Measurements from ENCODE around the gene SDK1. TPM values are rescaled to one million over a fixed set of nuclear protein-coding genes. Genes with fewer than 3 reads are reported as not detected.

The SDK1 gene
- total and polyA plus RNA-seq, 7 experiments from 2014 or later = 0.07 to 2.5 (median 0.54) TPM

- Mint-ChIP-seq H3K27ac (no peak overlapping the region), H3K9me3 (no peaks in the 10 kb centered on the region), H3K4me3 (no peak overlapping the region), H3K27me3 (no peaks in the 10 kb centered on the region), H3K36me3 (peaks cover 0 to 3% (median 0%) of the 10 kb centered on the region in 5 donors), H3K4me1 (peaks cover 0 to 4% (median 0%) of the 10 kb centered on the region in 7 donors)
- Histone ChIP-seq H3K27me3 (ENCODE audit: control insufficient read depth in 2 of 2, insufficient read depth in 2 of 2, low read length in 2 of 2) (no peaks in the 10 kb centered on the region), H3K4me1 (ENCODE audit: control insufficient read depth in 2 of 2, insufficient read depth in 2 of 2, low read length in 2 of 2) (no peaks in the 10 kb centered on the region), H3K9me3 (ENCODE audit: control insufficient read depth in 2 of 3, low read length in 3 of 3) (no peaks in the 10 kb centered on the region), H3K36me3 (ENCODE audit: control insufficient read depth in 2 of 3, insufficient read depth in 3 of 3, low read length in 3 of 3) (no peaks in the 10 kb centered on the region), H3K27ac (ENCODE audit: low read depth, low read length) (no peak overlapping the region), H3K4me3 (ENCODE audit: low read length) (no peak overlapping the region)
- DNase-seq (no peak), ATAC-seq (no peak)
- ChIA-PET CTCF (no interaction called here), POLR2A (no interaction called here)
- intact Hi-C loops (cut with micrococcal nuclease) = no loop called here
These were observed 770.5 kb downstream of the SDK1 start for GRCh38 chr7:4071370-4072058.

DNA sequence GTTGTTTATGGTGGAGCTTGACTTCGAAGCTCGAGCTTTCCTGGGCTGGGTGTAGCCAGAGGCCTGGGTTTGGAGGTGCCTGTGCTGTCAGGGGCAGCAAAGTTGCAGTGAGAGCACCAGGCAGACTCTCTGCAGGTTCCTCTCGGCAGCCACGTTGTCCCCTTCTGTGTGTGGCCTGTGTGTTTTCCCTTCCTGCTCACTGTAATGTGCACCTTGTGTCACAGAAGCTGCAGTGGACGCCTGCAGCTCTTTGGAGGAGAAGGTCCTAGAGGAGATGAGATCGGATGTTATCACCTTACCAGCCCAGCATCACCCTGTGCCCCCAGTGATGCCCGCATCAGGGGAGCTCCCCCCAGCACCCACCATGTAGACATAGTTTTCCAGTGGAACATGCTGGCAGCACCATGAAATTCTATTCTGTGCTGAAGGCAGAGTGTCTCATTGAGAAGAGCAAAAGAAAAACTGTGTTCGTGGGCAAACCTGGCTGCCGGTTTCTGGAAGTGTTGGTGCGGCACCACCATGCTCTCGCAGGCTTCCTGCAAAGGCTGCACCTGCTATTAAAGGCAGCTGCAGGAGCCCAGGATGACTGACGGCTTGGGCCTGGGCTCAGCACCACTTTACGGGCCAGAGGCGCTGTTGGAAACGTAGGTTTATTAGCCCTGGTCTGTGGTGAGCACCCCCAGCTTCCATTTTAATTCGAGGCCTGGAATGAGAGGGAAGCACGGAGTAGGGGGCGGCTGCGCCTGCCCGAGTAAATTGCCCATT is 771.3 kb downstream of the SDK1 start:
- no peak overlapping the region for H3K4me3 ChIP-seq (ENCODE audit: low read length)
- POLR2A ChIA-PET = no interaction called here
- no peak overlapping the region for H3K27ac Mint-ChIP-seq
- H3K27me3 Mint-ChIP-seq = no peaks in the 10 kb centered on the region
- H3K9me3 Mint-ChIP-seq = peaks cover 0 to 3% (median 0%) of the 10 kb centered on the region in 11 donors
- H3K27me3 ChIP-seq (ENCODE audit: control insufficient read depth in 2 of 2, insufficient read depth in 2 of 2, low read length in 2 of 2) = no peaks in the 10 kb centered on the region
- no peak for DNase-seq
- peaks cover 0 to 4% (median 0%) of the 10 kb centered on the region in 7 donors for H3K4me1 Mint-ChIP-seq
- no peak overlapping the region for H3K27ac ChIP-seq (ENCODE audit: low read depth, low read length)
- intact Hi-C loops (cut with micrococcal nuclease) = no loop called here
- peaks cover 0 to 10% (median 2%) of the 10 kb centered on the region in 5 donors for H3K36me3 Mint-ChIP-seq
- H3K9me3 ChIP-seq (ENCODE audit: control insufficient read depth in 2 of 3, low read length in 3 of 3) = no peaks in the 10 kb centered on the region
- CTCF ChIA-PET = no interaction called here
- no peak for ATAC-seq
- H3K4me1 ChIP-seq (ENCODE audit: control insufficient read depth in 2 of 2, insufficient read depth in 2 of 2, low read length in 2 of 2) = no peaks in the 10 kb centered on the region
- no peak overlapping the region for H3K4me3 Mint-ChIP-seq
- no peaks in the 10 kb centered on the region for H3K36me3 ChIP-seq (ENCODE audit: control insufficient read depth in 2 of 3, insufficient read depth in 3 of 3, low read length in 3 of 3)

DNA sequence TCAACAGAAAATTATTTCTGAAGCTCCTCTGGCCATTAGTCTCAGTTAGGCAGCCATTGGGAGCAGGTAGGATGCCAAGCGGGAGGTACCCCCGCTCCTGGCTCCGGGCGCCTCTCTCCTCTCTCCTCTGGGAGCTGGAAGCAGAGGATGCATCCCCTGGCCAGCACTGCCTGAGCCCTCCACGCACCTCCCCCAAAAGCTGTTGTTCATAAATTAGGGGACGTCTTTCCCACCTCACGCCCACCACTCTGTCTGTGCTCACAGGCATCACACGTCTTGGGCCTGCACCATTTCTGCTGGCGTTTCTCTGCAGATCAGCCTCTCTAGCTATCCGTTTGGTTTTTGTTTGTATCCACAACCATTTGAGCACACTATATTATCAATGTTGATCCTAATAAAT is 772.0 kb downstream of the SDK1 start:
- Mint-ChIP-seq H3K9me3 (peaks cover 0 to 5% (median 0%) of the 10 kb centered on the region in 11 donors), H3K36me3 (peaks cover 0 to 13% (median 3%) of the 10 kb centered on the region in 5 donors), H3K27ac (no peak overlapping the region), H3K27me3 (no peaks in the 10 kb centered on the region), H3K4me1 (peaks cover 0 to 4% (median 0%) of the 10 kb centered on the region in 7 donors), H3K4me3 (no peak overlapping the region)
- ChIA-PET CTCF (no interaction called here), POLR2A (no interaction called here)
- DNase-seq = no peak
- Histone ChIP-seq H3K9me3 (ENCODE audit: control insufficient read depth in 2 of 3, low read length in 3 of 3) (no peaks in the 10 kb centered on the region), H3K27me3 (ENCODE audit: control insufficient read depth in 2 of 2, insufficient read depth in 2 of 2, low read length in 2 of 2) (no peaks in the 10 kb centered on the region), H3K4me3 (ENCODE audit: low read length) (no peak overlapping the region), H3K36me3 (ENCODE audit: control insufficient read depth in 2 of 3, insufficient read depth in 3 of 3, low read length in 3 of 3) (no peaks in the 10 kb centered on the region), H3K27ac (ENCODE audit: low read depth, low read length) (no peak overlapping the region), H3K4me1 (ENCODE audit: control insufficient read depth in 2 of 2, insufficient read depth in 2 of 2, low read length in 2 of 2) (no peaks in the 10 kb centered on the region)
- ATAC-seq = no peak
- intact Hi-C loops (cut with micrococcal nuclease) = no loop called here

- Histone ChIP-seq H3K36me3 (ENCODE audit: control insufficient read depth in 2 of 3, insufficient read depth in 3 of 3, low read length in 3 of 3) (no peaks in the 10 kb centered on the region), H3K4me3 (ENCODE audit: low read length) (no peak overlapping the region), H3K27ac (ENCODE audit: low read depth, low read length) (no peak overlapping the region), H3K27me3 (ENCODE audit: control insufficient read depth in 2 of 2, insufficient read depth in 2 of 2, low read length in 2 of 2) (no peaks in the 10 kb centered on the region), H3K4me1 (ENCODE audit: control insufficient read depth in 2 of 2, insufficient read depth in 2 of 2, low read length in 2 of 2) (no peaks in the 10 kb centered on the region), H3K9me3 (ENCODE audit: control insufficient read depth in 2 of 3, low read length in 3 of 3) (no peaks in the 10 kb centered on the region)
- ChIA-PET CTCF (interaction anchor here (0.6 kb wide), 1 partner anchor 741 kb away, joined by 3 read pairs; no protein-coding TSS in a partner anchor), POLR2A (no interaction called here)
- peaks cover 0 to 16% (median 3%) of the 10 kb centered on the region in 5 donors for H3K36me3 Mint-ChIP-seq
- no peak overlapping the region for H3K4me3 Mint-ChIP-seq
- intact Hi-C loops (cut with micrococcal nuclease) = no loop called here
- H3K4me1 Mint-ChIP-seq = peaks cover 0 to 4% (median 0%) of the 10 kb centered on the region in 7 donors
- no peak for DNase-seq
- H3K27me3 Mint-ChIP-seq = no peaks in the 10 kb centered on the region
- peaks cover 0 to 5% (median 0%) of the 10 kb centered on the region in 11 donors for H3K9me3 Mint-ChIP-seq
- H3K27ac Mint-ChIP-seq = no peak overlapping the region
- ATAC-seq = no peak
These were observed 772.7 kb downstream of the SDK1 start for GRCh38 chr7:4073750-4074149.

GRCh38 chr7:4074407-4074806 is 773.4 kb downstream of the SDK1 start:
- Mint-ChIP-seq H3K27ac (no peak overlapping the region), H3K36me3 (peaks cover 0 to 18% (median 3%) of the 10 kb centered on the region in 5 donors), H3K9me3 (peaks cover 0 to 5% (median 0%) of the 10 kb centered on the region in 11 donors), H3K27me3 (peaks cover 0 to under 1% (median 0%) of the 10 kb centered on the region in 5 donors), H3K4me1 (peaks cover 0 to 4% (median 0%) of the 10 kb centered on the region in 7 donors), H3K4me3 (no peak overlapping the region)
- Histone ChIP-seq H3K9me3 (ENCODE audit: control insufficient read depth in 2 of 3, low read length in 3 of 3) (no peaks in the 10 kb centered on the region), H3K4me3 (ENCODE audit: low read length) (no peak overlapping the region), H3K4me1 (ENCODE audit: control insufficient read depth in 2 of 2, insufficient read depth in 2 of 2, low read length in 2 of 2) (no peaks in the 10 kb centered on the region), H3K36me3 (ENCODE audit: control insufficient read depth in 2 of 3, insufficient read depth in 3 of 3, low read length in 3 of 3) (no peaks in the 10 kb centered on the region), H3K27ac (ENCODE audit: low read depth, low read length) (no peak overlapping the region), H3K27me3 (ENCODE audit: control insufficient read depth in 2 of 2, insufficient read depth in 2 of 2, low read length in 2 of 2) (no peaks in the 10 kb centered on the region)
- intact Hi-C loops (cut with micrococcal nuclease) = no loop called here
- no peak for ATAC-seq
- POLR2A ChIA-PET = no interaction called here
- CTCF ChIA-PET = no interaction called here
- DNase-seq = no peak

- no peaks in the 10 kb centered on the region for H3K27me3 ChIP-seq (ENCODE audit: control insufficient read depth in 2 of 2, insufficient read depth in 2 of 2, low read length in 2 of 2)
- Mint-ChIP-seq H3K4me3 (no peak overlapping the region), H3K27ac (no peak overlapping the region), H3K4me1 (peaks cover 0 to 4% (median 0%) of the 10 kb centered on the region in 7 donors), H3K36me3 (peaks cover 0 to 20% (median 5%) of the 10 kb centered on the region in 5 donors), H3K27me3 (peaks cover 0 to 2% (median 0%) of the 10 kb centered on the region in 5 donors), H3K9me3 (peaks cover 0 to 5% (median 0%) of the 10 kb centered on the region in 11 donors)
- no peak for ATAC-seq
- no peaks in the 10 kb centered on the region for H3K36me3 ChIP-seq (ENCODE audit: control insufficient read depth in 2 of 3, insufficient read depth in 3 of 3, low read length in 3 of 3)
- CTCF ChIA-PET = no interaction called here
- DNase-seq = no peak
- no peaks in the 10 kb centered on the region for H3K4me1 ChIP-seq (ENCODE audit: control insufficient read depth in 2 of 2, insufficient read depth in 2 of 2, low read length in 2 of 2)
- intact Hi-C loops (cut with micrococcal nuclease) = no loop called here
- H3K9me3 ChIP-seq (ENCODE audit: control insufficient read depth in 2 of 3, low read length in 3 of 3) = no peaks in the 10 kb centered on the region
- no peak overlapping the region for H3K27ac ChIP-seq (ENCODE audit: low read depth, low read length)
- H3K4me3 ChIP-seq (ENCODE audit: low read length) = no peak overlapping the region
- POLR2A ChIA-PET = no interaction called here
These were observed 773.9 kb downstream of the SDK1 start for GRCh38 chr7:4074994-4075393.

Measured in naive thymus-derived CD4-positive, alpha-beta T cell (primary cell).